Hematopoietic multipotent progenitor cell treated with erythropoietin and hydrocortisone succinate and interleukin-3 and kit ligand, for 8 days (in vitro differentiated cells): ENCODE results near the gene MLANA.
A peak's percentile ranks its signal among the peaks of the same experiment; 100 is the strongest.
"Not testable (repeated sequence)": the region's sequence is repeated elsewhere in the genome, so short reads cannot be mapped to it uniquely, and the experiment has no call there.

Experiments
- DNase-seq: peaks from one replicate; pipeline ENCODE4 v3.0.0-alpha.2; 2015

The MLANA gene

DNA sequence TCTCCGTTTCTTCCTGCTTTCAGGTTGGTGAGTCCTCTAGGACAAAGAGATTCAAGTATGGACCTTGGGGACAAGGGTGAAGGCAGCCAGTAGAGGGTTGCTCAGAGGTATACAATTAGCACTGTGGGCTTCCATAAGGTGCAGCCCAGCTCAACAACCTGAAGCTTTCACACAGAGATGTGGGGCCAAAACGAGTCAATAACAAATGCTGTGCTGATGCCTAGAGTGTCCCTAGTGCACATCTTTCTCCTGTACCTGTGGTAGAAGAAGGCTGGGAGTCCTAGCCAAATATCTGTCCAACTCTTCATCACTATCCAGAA, 20.7 kb upstream of the MLANA start:
- DNase-seq, result no peak

DNA sequence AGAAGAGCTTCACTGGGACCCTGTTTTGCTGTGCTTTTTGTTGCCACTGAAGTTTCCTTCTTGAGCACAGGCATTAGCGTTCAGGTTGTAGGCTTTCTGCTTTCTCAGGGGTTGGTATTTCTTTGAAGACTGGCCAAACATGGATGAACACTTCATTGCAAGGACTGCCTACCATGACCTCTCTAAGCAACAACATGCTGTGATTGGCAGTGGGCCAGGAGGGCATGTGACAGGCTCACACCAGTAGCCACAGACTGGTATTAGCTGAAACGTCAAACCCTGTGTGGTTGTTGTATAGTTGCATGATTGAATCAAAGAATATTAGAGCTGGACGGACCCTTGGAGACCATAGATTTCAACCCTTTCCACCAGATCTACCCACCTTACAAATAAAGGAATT, 20.0 kb upstream of the MLANA start:
- DNase-seq, result peak; percentile 74

DNA sequence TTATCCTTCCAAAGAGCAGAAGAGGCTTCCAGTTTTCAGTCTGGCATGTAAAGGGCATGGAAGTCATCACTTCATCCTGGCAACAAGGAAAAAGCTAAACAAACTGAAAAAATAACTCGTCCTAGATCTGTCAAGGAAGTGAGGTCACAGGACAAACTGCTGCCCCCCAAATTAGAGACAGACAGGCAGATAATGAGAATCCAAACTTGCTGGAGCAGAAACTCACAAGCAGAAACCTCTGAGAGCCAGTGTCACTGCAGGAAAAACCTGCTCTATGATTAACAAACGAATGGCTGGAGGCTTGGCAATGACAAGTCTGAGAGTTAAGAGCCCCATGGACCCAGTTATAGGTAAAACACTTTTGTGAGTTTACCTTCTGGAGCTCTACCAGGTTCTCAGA, 18.9 kb upstream of the MLANA start:
- no peak for DNase-seq

DNA sequence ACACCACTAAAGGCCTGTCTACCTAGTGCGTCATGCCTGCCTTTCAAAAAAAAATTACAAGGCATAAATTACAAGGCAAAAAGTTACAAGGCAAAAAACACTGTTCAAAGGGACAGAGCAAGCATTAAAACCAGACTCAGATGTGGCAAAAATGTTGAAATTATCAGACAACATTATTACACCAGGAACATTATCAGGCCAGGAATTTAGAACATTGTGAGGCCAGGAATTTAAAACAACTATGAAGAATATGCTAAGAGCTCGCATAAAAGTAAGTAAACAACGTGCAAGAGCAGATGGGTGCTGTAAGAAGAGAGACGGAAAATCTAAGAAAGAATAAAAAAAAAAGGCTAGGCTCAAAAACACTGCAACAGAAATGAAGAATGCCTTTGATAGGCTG, 18.2 kb upstream of the MLANA start:
- no peak for DNase-seq

DNA sequence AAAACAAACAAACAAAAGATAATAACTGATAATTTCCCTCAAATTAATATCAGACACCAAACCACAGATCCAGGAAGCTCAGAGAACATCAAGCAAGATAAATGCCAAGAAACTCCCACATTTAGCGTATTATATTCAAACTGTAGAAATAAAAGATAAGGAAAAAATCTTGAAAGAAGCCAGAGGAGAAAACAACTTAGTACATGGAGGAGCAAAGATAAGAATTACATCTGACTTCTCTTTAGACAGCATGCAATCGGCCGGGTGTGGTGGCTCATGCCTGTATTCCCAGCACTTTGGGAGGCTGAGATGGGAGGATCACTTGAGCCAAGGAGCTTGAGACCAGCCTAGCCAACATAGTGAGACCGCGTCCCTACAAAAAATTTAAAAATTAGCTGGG, 17.2 kb upstream of the MLANA start:
- peak; percentile 56 for DNase-seq

DNA sequence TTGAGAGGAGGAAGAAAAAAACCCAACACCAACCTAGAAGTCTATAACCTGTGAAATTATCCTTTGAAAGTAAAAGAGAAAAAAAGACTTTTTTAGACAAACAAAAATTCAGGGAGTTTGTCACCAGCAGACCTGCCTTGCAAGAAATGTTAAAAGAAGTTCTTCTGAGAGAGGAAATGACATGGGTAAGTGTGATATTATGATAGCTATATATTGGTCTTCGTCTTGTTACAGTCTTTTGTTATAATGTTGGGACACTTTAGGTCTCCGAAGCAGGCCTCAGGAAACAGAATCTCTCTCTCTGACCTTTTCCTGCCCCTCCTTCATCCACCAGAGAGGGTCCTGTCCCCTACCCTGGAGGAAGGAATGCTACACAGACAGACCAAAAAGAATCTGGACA, 16.6 kb upstream of the MLANA start:
- DNase-seq, result no peak

DNA sequence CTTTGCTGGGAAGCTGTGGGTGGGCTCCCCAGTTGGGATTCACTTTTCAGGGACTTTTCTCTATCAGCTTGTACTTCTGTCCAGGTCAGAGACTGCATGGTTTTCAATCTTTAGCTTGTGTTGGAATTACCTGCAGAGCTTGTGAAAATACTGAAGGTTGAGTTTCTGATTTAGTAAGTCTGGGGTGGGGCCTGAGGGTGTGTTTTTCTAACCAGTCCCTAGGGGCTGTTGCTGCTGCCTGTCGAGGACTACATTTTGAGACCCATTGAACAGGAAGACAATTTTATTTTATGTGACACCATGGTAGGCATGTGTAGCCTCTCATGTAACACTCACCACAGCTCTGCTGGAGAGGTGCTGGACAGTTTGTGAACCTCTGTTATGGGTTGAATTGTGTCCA, 14.7 kb upstream of the MLANA start:
- DNase-seq, result no peak

DNA sequence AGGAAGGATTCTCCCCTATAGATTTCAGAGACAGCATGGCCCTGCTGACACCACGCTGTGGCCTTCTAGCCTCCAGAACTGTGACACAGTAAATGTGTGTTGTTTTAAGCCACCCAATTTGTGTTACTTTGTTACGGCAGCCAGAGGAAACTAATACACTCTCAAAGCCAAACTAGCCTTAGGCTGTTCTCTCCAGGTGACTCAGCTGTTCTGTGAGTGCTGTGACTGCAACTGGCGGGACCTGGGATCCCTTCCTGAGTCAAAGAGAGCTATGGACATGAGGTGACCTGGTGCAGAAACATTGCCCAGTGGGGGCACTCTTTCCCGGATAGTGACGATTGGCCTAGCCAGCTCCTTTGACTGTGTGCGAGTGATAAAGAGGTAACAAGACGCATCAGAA, 14.0 kb upstream of the MLANA start:
- no peak for DNase-seq

DNA sequence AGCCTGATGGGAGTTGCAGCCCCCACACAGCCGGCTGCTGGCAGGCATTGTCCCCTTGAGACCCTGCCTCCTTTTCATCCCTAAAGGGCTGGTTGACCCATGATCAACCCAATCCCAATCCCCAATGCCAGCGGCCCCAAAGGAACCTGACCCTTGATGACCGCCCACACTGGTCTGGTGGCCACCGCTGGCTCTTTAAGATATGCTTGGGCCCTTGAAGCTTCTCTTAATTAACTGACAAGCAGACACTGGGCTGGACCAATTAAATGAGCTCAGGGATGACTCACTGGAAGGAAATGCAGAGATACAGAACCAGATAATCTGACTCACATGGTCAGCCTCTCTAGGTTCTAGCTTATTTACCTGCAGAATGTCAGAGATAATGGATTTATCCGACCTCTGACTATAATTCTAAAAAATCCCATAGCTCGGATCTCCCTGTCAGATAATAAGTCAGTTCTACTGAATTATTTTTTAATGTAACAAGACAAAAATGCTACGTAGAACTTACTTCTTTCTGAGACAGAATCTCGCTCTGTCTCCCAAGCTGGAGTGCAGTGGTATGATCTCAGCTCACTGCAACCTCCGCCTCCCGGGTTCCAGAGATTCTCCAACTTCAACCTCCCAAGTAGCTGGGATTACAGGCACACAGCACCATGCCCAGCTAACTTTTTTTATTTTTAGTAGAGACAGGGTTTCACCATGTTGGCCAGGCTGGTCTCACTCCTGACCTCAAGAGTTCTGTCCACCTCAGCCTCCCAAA, 11.1 kb upstream of the MLANA start:
- peak; percentile 70 for DNase-seq

DNA sequence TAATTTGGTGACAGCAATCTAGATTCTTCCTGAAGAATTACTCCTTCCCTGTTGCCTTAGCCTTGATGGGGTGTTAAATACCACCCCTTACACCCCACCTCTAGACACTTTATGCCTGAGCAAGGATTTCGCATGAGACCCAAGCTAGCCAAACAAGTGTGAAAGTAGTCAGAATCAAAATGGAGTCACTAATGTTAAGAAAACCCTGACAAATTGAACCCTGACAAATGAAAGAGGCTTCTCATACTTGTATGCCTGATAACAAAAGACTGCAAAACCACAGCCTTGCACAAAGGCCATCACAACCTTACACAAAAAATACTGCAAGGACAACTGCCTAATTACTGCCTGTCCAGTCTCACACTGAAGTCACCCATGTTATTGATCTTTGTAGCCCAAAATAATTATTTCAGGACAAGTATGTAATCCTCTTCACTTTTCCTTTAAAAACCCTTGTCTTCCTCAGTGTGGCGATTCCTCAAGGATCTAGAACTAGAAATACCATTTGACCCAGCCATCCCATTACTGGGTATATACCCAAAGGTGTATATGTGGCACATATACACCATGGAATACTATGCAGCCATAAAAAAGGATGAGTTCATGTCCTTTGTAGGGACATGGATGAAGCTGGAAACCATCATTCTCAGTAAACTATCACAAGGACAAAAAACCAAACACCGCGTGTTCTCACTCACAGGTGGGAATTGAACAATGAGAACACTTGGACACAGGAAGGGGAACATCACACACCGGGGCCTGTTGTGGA, 8.3 kb upstream of the MLANA start:
- DNase-seq, result not testable (repeated sequence)

DNA sequence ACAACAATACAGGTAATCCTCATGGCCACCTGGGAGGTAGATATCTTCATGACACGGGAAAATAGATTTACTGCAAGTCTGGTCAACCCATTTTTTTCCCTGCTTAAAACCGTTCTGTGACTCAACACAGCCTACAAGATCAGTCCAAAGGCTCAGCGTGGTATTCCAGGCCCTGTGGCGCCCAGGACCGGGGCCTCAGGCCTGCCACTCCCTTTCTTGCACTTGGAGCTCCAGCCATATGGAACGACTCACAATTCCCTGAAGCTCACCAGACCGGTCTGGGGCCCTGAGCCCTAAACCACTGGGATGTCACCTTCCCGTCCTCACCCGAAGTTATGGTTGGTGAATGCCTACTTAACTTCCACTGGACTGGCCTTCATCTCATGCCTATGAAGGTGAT, 6.5 kb upstream of the MLANA start:
- no peak for DNase-seq

DNA sequence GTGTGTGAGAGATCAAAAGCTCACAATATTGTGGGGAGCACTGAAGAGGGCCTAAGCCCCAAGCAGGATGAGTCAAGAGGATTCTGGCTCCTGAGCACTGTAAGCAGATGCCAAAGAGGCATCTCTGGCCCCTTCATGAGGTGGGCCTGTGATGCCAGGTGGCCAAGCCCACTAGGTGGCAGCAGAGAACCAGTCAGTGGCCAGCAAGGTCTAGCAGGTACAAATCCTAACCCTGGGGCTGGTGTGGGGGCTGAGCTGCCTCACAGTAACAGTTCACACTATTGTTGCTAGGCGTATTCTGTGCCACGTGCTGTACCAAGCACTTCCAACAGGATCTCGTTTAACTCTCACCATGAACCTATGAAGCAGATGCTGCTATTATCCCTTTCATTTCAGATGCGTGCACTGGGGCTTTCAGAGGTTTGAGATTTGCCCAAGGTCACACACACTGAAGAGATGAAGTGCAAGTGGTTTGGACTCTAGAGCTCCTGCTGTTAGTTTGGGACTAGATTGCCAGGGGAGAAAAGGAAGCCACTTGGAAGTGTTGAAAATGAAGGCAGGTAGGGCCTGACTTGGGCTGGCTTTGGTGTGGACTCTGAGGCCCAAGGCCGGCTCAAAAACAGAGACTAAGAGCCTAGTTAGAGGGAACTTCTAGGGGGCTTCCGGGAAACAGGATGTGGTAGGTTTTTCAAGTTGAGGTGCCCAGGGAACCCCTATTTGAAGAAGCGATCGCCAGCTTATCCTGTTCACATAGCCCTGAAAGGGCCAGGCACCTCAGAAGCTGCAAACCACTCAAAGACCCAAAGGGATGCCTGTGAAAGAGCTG, 4.4 kb upstream of the MLANA start:
- peak; percentile 75 for DNase-seq

DNA sequence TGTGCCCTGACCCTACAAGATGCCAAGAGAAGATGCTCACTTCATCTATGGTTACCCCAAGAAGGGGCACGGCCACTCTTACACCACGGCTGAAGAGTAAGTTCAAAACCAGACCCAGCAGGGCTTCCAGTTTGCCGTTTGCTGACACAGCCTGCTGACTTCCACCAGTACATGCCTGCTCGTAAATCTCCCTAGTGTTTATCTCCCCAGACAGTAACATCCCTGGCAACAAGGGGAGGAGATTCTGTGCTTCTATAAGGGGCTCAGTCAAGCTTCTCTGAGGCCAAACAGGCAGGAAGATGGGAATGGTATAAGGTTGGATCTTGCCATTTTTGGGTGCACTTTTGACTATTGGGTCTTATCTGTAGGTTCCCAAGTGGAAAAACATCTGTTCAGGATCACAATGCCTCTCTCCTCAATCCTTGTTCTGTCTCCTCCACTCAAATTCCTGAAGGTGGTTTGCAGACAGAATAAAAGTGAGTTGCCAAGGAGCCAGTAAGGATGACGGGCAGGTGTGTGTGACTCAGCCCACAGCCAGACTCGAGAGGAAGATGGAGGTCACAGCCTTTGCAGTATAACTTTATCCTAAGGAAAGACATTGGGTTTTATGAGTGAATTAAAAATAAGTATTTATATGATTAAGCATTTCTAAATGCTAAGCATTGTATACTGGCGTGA, 1.9 kb downstream of the MLANA start:
- no peak for DNase-seq

DNA sequence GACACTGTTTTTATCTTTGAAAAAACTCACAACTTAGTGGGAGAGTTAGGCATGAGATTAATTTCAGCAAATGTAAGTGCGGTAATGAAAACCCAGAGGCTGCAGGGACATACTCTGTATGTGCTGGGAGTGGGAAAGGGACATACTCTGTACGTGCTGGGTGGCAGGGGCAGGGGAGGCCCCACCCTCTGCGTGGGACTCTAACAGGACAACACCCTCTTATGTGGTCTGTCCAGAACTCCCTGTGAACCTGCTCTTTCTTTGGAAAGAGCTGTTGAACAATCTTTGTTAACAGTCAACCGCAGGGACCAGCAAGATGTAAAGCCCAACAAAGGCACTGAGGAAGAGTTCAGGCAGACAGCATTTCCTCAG, 2.4 kb downstream of the MLANA start:
- DNase-seq, result no peak

DNA sequence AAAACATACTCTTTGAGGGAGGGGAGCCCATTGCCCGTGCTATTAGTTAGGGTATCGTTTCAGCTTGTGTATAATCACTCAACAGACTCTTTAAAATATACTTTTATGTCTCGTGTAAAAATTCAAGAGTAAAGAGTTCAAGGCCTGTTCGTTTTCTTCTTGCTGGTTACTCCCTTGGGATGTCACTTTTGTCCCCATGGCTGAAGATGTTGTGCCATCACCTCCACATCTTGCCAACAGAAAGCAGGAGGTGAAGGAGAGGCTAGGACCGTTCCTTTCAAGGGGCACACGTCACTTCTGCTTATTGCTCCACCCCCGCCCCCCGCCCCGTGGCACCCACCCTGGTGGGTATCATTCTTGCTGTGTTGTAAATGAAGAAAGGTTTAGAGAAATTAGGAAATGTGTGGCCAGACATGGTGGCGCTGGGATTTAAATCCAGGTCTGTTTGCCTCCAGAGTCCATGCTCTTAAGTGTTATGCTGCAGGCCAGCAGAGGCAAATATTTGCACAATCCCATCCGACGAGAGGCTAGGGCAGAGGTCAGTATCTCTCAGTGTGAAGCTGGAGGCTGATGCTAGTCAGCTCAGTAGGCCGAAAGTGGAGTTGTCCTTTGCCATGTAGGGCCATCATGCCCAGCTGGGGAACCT, 3.0 kb downstream of the MLANA start:
- no peak for DNase-seq

DNA sequence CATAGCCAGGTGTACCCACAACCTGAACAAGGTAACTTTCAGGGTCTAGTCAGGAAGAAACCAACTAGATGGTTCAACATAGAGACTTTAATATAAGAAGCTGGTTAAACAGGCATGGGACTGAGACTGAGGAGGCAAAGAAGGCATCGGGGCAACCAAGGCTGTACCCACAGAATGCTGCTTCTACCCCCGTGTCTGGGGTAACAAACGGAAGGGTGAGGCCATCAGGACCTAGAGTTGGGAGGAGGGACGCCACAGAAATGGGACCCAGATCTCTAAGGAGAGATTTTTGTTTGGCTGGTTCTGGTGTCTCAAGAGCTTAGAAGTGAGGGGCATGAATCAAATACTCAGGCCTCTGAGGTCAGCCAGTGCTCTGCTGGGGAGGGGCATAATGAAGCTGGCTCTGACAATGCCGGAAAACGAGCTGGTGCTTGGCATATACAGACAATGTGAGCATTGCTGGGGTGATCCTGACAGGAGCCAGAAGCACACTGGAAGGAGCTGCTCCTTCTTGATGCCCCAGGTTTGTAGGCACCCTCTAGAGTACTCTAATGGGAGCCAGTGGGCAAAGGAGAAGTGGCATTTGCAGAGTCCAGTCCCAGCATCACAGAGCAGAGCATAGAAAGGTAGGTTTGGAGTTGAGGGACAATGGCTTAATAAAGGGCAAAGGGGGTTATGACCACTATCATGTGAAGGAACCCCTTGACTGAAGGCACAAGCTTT, 3.7 kb downstream of the MLANA start:
- no peak for DNase-seq

DNA sequence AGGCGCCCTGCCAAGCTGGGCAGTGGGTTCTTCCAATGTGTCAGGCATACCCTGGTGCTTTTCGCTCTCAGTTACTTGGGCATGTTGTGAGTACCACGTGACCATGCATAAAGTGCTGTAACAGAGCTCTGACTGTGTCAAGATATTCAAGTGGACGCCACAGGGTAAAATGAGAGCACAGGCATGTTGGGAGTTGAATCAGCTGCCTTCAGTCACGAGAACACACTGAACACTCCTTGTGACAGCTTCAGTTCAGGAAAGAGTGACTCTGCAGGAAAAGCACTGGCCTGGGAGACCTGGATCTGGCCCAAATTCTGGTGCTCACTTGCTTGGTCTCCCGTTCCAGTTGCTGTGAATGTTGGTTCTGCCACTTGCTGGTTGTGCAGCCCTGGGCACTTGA, 5.1 kb downstream of the MLANA start:
- no peak for DNase-seq

DNA sequence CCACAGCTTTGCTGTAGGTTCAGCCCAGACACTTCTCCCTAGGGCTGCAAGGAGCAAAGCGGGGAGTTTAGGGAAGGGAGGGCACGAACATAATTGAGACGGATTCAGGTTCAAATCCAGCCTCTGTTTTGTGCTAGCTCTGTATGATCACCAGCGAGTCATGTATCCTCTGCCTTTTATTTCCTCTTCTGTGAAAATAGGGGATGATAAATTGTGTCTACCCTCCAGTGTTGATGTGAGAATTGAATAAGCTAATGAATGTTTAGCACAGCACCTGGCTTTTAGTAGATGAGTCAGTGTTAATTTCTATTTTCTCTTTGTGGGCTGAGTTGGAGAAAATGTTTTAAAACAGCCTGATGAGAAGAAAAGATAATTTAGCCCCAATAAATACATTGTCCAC, 6.2 kb downstream of the MLANA start:
- no peak for DNase-seq

DNA sequence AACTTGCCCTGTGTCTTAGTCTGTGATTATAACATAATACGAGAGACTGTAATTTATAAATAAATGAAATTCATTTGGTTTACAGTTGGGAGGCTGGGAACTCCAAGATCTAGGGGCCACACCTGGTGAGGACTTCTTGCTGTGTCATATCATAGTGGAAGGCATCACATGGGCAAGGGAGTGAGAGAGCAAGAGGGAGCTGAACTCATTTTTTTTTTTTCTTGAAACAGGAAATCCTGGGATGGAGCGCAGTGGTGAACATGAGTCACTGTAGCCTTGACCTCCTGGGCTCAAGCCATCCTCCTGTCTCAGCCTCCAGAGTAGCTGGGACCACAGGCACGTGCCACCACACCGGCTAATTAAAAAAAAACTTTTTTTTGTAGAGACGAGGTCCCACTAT, 7.2 kb downstream of the MLANA start:
- no peak for DNase-seq

DNA sequence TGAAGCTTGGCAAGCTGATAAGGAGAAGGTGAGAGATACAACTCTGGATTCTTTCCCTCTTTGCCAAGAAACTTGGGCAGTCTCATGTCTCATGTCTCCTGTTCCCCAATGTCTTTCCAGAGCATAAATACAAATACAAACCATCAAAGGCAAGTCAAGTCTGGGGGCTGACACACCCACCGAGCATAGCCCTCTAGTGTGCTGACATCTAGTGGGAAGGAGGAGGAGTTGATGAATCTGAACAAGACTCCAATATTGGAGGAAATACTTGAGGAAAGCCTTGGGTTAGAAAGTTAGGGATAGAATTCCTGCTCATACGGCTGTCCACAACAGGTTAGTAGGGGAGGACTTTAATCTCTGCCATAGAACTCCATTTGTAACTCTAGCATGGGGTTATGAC, 8.6 kb downstream of the MLANA start:
- peak; percentile 26 for DNase-seq

DNA sequence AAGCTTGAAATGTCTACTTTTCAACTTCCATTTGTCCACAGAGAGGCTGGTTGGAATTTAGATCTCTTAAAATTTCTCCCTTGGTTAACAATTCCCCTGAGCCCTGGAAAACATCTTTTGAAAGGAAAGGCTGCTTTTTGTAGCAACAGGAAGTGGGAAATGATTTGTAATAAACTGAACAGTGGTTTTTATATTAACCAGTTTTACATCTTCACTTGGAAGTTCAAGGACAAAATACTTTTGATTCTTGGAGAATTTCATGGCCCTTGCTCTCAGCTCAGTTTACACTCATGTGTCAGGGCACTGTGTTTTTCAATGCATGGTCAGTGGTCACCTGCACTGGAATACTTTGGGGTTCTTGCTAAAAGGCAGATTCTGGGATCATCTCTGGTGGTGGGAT, 9.9 kb downstream of the MLANA start:
- no peak for DNase-seq

DNA sequence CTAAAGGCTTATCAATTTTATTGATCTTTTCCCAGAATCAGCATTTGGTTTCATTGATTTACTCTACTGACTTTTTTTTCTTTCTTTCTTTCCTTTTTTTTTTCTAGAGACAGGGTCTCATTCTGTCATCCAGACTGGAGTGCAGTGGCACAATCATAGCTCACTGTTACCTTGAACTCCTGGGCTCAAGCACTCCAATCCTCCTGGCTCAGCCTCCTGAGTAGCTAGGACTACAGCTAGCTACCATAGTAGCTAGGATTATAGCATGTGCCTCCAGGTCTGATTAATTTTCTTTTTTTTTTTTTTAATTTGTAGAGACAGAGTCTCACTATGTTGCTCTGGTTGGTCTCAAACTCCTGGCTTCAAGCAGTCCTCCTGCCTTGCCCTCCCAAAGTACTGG, 11.7 kb downstream of the MLANA start:
- DNase-seq, result no peak
